Body of pancreas (tissue), 4 donors: ENCODE data around the gene MSANTD2.

Source experiments
- CTCF ChIP-seq, 7 experiments: fragments of 450-650 bp in 4 of 7; fragments of 200-600 bp in 3 of 7; sonication (generic) in 3 of 7; IDR thresholded peaks; one replicate each; pipeline ENCODE4 v1.5.1; 2016 to 2019; ENCODE audit warnings: antibody characterized with exemption in 7 of 7
- POLR2A ChIP-seq, 3 donors: fragments of 450-650 bp; IDR thresholded peaks; one replicate each; pipeline ENCODE4 v1.6.1; 2016; ENCODE audit warnings: antibody characterized with exemption in 3 of 3, mild to moderate bottlenecking in 2 of 3

GRCh38 chr11:124800226-124800929, at the start of gene MSANTD2:
- TF ChIP-seq CTCF (IDR thresholded peaks at IDR 0.05) (no peak), POLR2A (IDR thresholded peaks at IDR 0.05) (peak; percentile 74 to 89 (median 88))
